ENCODE results near the gene IL6.
A peak's percentile ranks its signal among the peaks of the same experiment; 100 is the strongest.
"Not testable (repeated sequence)": the region's sequence is repeated elsewhere in the genome, so short reads cannot be mapped to it uniquely, and the experiment has no call there.

IL6 gene

GRCh38 chr7:22726907-22727713 lies at the start of gene IL6:
TSS of gene IL6 (plus strand) at chr7:22727200. CDS start at chr7:22727263, 63 bp downstream.
- Histone ChIP-seq H3K4me3 (ENCODE audit: low read depth, low read length) (peak within 1 kb of the TSS; percentile 45), H3K4me1 (ENCODE audit: control insufficient read depth, insufficient read depth, low read length) (peaks cover 9% of the 10 kb centered on the region), H3K9me3 (ENCODE audit: control insufficient read depth, insufficient read depth, low read length) (no peaks in the 10 kb centered on the region), H3K9ac (ENCODE audit: low read depth, low read length) (no peak within 1 kb of the TSS), H3K36me3 (ENCODE audit: control insufficient read depth, insufficient read depth, low read length) (no peaks in the 10 kb centered on the region), H3K27me3 (ENCODE audit: control insufficient read depth, insufficient read depth, low read length) (no peaks in the 10 kb centered on the region)

GRCh38 chr7:22677263-22677662 lies 49.7 kb upstream of the IL6 start:
- H3K9ac ChIP-seq (ENCODE audit: low read depth, low read length); H3K9me3 ChIP-seq (ENCODE audit: control insufficient read depth, insufficient read depth, low read length); H3K4me3 ChIP-seq (ENCODE audit: low read depth, low read length); H3K4me1 ChIP-seq (ENCODE audit: control insufficient read depth, insufficient read depth, low read length); H3K27me3 ChIP-seq (ENCODE audit: control insufficient read depth, insufficient read depth, low read length); H3K36me3 ChIP-seq (ENCODE audit: control insufficient read depth, insufficient read depth, low read length): not testable (repeated sequence)

- no peaks in the 10 kb centered on the region for H3K27me3 ChIP-seq (ENCODE audit: control insufficient read depth, insufficient read depth, low read length)
Observed at GRCh38 chr7:22677680-22678079, 49.3 kb upstream of the IL6 start.

GRCh38 chr7:22680482-22680911 lies 46.5 kb upstream of the IL6 start:
- H3K4me1 ChIP-seq (ENCODE audit: control insufficient read depth, insufficient read depth, low read length) = no peaks in the 10 kb centered on the region
- no peaks in the 10 kb centered on the region for H3K27me3 ChIP-seq (ENCODE audit: control insufficient read depth, insufficient read depth, low read length)
- no peak overlapping the region for H3K9ac ChIP-seq (ENCODE audit: low read depth, low read length)
- H3K4me3 ChIP-seq (ENCODE audit: low read depth, low read length) = no peak overlapping the region
- H3K36me3 ChIP-seq (ENCODE audit: control insufficient read depth, insufficient read depth, low read length) = no peaks in the 10 kb centered on the region
- H3K9me3 ChIP-seq (ENCODE audit: control insufficient read depth, insufficient read depth, low read length) = no peaks in the 10 kb centered on the region

More at GRCh38 chr7:22677680-22678079, 49.3 kb upstream of the IL6 start:
- Histone ChIP-seq H3K4me1 (ENCODE audit: control insufficient read depth, insufficient read depth, low read length) (peaks cover 4% of the 10 kb centered on the region), H3K9ac (ENCODE audit: low read depth, low read length) (no peak overlapping the region), H3K9me3 (ENCODE audit: control insufficient read depth, insufficient read depth, low read length) (no peaks in the 10 kb centered on the region), H3K36me3 (ENCODE audit: control insufficient read depth, insufficient read depth, low read length) (no peaks in the 10 kb centered on the region), H3K4me3 (ENCODE audit: low read depth, low read length) (no peak overlapping the region)

GRCh38 chr7:22681312-22681711 lies 45.7 kb upstream of the IL6 start:
- Histone ChIP-seq H3K27me3 (ENCODE audit: control insufficient read depth, insufficient read depth, low read length) (no peaks in the 10 kb centered on the region), H3K9ac (ENCODE audit: low read depth, low read length) (no peak overlapping the region), H3K9me3 (ENCODE audit: control insufficient read depth, insufficient read depth, low read length) (no peaks in the 10 kb centered on the region), H3K4me1 (ENCODE audit: control insufficient read depth, insufficient read depth, low read length) (no peaks in the 10 kb centered on the region), H3K36me3 (ENCODE audit: control insufficient read depth, insufficient read depth, low read length) (no peaks in the 10 kb centered on the region), H3K4me3 (ENCODE audit: low read depth, low read length) (no peak overlapping the region)

- Histone ChIP-seq H3K4me1 (ENCODE audit: control insufficient read depth, insufficient read depth, low read length) (no peaks in the 10 kb centered on the region), H3K9ac (ENCODE audit: low read depth, low read length) (no peak overlapping the region), H3K27me3 (ENCODE audit: control insufficient read depth, insufficient read depth, low read length) (no peaks in the 10 kb centered on the region)
Observed at GRCh38 chr7:22681852-22682657, 44.9 kb upstream of the IL6 start.

GRCh38 chr7:22683379-22683778 lies 43.6 kb upstream of the IL6 start:
- no peak overlapping the region for H3K4me3 ChIP-seq (ENCODE audit: low read depth, low read length)
- no peaks in the 10 kb centered on the region for H3K36me3 ChIP-seq (ENCODE audit: control insufficient read depth, insufficient read depth, low read length)
- H3K9me3 ChIP-seq (ENCODE audit: control insufficient read depth, insufficient read depth, low read length) = no peaks in the 10 kb centered on the region
- H3K27me3 ChIP-seq (ENCODE audit: control insufficient read depth, insufficient read depth, low read length) = no peaks in the 10 kb centered on the region
- H3K4me1 ChIP-seq (ENCODE audit: control insufficient read depth, insufficient read depth, low read length) = no peaks in the 10 kb centered on the region
- H3K9ac ChIP-seq (ENCODE audit: low read depth, low read length) = no peak overlapping the region

More at GRCh38 chr7:22681852-22682657, 44.9 kb upstream of the IL6 start:
- H3K9me3 ChIP-seq (ENCODE audit: control insufficient read depth, insufficient read depth, low read length) = no peaks in the 10 kb centered on the region
- no peak overlapping the region for H3K4me3 ChIP-seq (ENCODE audit: low read depth, low read length)
- no peaks in the 10 kb centered on the region for H3K36me3 ChIP-seq (ENCODE audit: control insufficient read depth, insufficient read depth, low read length)

GRCh38 chr7:22686620-22687019 lies 40.4 kb upstream of the IL6 start:
- Histone ChIP-seq H3K9ac (ENCODE audit: low read depth, low read length) (no peak overlapping the region), H3K27me3 (ENCODE audit: control insufficient read depth, insufficient read depth, low read length) (no peaks in the 10 kb centered on the region), H3K4me1 (ENCODE audit: control insufficient read depth, insufficient read depth, low read length) (no peaks in the 10 kb centered on the region), H3K4me3 (ENCODE audit: low read depth, low read length) (no peak overlapping the region), H3K36me3 (ENCODE audit: control insufficient read depth, insufficient read depth, low read length) (no peaks in the 10 kb centered on the region), H3K9me3 (ENCODE audit: control insufficient read depth, insufficient read depth, low read length) (no peaks in the 10 kb centered on the region)

GRCh38 chr7:22688084-22688483 lies 38.9 kb upstream of the IL6 start:
- Histone ChIP-seq H3K36me3 (ENCODE audit: control insufficient read depth, insufficient read depth, low read length) (no peaks in the 10 kb centered on the region), H3K9ac (ENCODE audit: low read depth, low read length) (no peak overlapping the region), H3K9me3 (ENCODE audit: control insufficient read depth, insufficient read depth, low read length) (no peaks in the 10 kb centered on the region), H3K27me3 (ENCODE audit: control insufficient read depth, insufficient read depth, low read length) (no peaks in the 10 kb centered on the region), H3K4me1 (ENCODE audit: control insufficient read depth, insufficient read depth, low read length) (no peaks in the 10 kb centered on the region), H3K4me3 (ENCODE audit: low read depth, low read length) (no peak overlapping the region)

GRCh38 chr7:22688934-22689333 lies 38.1 kb upstream of the IL6 start:
- H3K27me3 ChIP-seq (ENCODE audit: control insufficient read depth, insufficient read depth, low read length); H3K4me1 ChIP-seq (ENCODE audit: control insufficient read depth, insufficient read depth, low read length); H3K4me3 ChIP-seq (ENCODE audit: low read depth, low read length); H3K9me3 ChIP-seq (ENCODE audit: control insufficient read depth, insufficient read depth, low read length); H3K9ac ChIP-seq (ENCODE audit: low read depth, low read length); H3K36me3 ChIP-seq (ENCODE audit: control insufficient read depth, insufficient read depth, low read length): not testable (repeated sequence)

GRCh38 chr7:22694597-22695207 lies 32.3 kb upstream of the IL6 start:
- Histone ChIP-seq H3K9me3 (ENCODE audit: control insufficient read depth, insufficient read depth, low read length) (no peaks in the 10 kb centered on the region), H3K4me3 (ENCODE audit: low read depth, low read length) (no peak overlapping the region)

More at GRCh38 chr7:22694597-22695207, 32.3 kb upstream of the IL6 start:
- no peaks in the 10 kb centered on the region for H3K27me3 ChIP-seq (ENCODE audit: control insufficient read depth, insufficient read depth, low read length)
- no peak overlapping the region for H3K9ac ChIP-seq (ENCODE audit: low read depth, low read length)
- H3K4me1 ChIP-seq (ENCODE audit: control insufficient read depth, insufficient read depth, low read length) = peaks cover 3% of the 10 kb centered on the region
- no peaks in the 10 kb centered on the region for H3K36me3 ChIP-seq (ENCODE audit: control insufficient read depth, insufficient read depth, low read length)
